GM12891 (cell line): ENCODE results near the gene HEATR1.

Experiments
- POLR2A ChIP-seq: IDR thresholded peaks from 2 replicates; pipeline ENCODE4 v1.6.1; 2011; ENCODE audit warnings: low read depth, low read length, control low read depth
- TAF1 ChIP-seq: IDR thresholded peaks from 2 replicates; pipeline ENCODE4 v1.6.1; 2011; ENCODE audit warnings: low read depth, low read length, control low read depth

GRCh38 chr1:236515443-236515958 is 88.8 kb downstream of the HEATR1 start:
- TF ChIP-seq TAF1 (no peak), POLR2A (no peak)
